Urothelium cell line (cell line): ENCODE measurements around the gene PRUNE2.
"Not testable (repeated sequence)": the region's sequence is repeated elsewhere in the genome, so short reads cannot be mapped to it uniquely, and the experiment has no call there.

ENCODE experiments used
- DNase-seq: peaks from one replicate; pipeline ENCODE4 v3.0.0; 2011; ENCODE audit warnings: low spot score, mixed read lengths
- FAIRE-seq: peaks from 2 replicates; lab custom pipeline; 2011; peaks lifted over from hg19 to GRCh38; lab: Jason Lieb, UNC

PRUNE2 gene

GRCh38 chr9:76607730-76608436 lies 298.0 kb downstream of the PRUNE2 start:
- DNase-seq (no peak), FAIRE-seq (no peak)

DNA sequence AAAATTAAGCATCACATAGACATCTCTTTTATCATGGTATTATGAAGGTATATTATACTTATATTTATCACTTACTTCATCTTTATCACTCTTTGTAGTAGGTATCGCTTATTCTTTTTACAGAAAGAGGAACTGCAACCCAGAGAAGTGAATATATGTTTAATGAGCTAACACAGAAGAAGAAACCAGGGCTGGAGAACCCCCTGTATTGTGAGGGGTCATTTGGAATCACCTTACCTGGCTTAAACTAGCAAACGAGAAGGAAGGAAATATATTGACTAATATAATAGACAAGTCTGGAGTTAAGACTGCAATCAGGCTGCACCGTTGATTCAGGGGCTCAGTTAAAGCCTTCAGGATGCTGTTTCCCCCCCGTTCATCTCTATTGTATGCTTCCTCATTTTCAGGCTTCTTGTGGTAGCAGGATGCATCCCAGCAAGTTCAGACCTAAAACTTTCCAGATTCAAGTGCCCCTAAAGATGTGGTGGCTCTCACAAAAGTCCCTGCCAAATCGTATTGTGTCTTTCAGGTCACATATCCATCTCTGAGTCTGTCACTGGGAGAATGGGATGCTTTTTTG lies 300.5 kb downstream of the PRUNE2 start:
- FAIRE-seq (no peak), DNase-seq (no peak)

- FAIRE-seq (no peak), DNase-seq (no peak)
These were observed 301.9 kb downstream of the PRUNE2 start for GRCh38 chr9:76603931-76604570.

DNA sequence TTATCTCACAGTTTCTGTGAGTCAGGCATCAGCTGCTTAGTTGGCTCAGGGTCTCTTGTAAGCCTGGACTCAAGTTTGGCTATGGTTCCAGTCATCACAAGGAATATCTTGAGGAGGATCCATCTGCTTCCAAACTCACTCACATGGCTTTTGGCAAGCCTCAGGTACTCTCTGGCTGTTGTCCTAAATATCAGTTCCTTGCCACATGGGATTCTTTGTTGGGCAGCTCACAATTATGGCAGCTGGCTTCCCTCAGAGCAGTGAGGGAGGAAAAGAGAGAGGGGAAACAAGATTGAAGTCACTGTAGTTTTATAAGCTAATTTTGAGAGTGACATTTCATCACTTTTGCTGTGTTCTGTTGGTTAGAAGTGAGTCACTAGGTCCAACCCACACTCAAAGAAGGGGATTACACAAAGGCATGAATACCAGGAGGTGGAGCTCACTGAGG lies 302.4 kb downstream of the PRUNE2 start:
- no peak for DNase-seq
- FAIRE-seq = no peak

- peak; percentile 27 for FAIRE-seq
These were observed 303.7 kb downstream of the PRUNE2 start for GRCh38 chr9:76602199-76602598.

DNA sequence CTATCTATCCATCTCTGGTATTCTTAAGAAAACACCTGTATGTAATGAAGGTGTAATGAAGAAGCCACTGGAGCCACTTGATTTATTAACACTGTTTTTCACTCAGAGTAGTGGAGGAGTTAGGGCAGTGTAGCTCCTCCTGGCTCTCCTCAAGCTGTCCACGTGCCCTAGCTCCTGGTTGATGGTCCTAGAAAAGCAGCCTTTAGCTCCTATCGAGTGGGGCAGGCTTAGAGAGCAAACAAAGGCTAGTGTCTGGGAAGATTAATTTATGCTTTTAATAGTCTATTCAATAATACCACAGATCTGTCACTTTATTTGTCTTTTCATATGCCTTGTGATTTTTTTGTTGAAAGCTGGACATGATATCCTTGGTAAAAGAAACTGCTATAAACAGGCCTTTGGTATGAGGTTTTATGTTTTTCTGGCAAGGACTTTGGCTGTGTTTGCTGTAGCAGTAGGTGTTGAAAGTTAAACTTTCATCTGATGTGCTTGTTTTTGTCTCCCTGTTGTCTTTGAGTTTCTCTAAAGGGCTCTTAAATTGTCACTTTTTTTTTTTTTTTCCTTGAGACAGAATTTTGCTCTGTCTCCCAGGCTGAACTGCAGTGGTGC lies 305.8 kb downstream of the PRUNE2 start:
- FAIRE-seq = no peak
- no peak for DNase-seq

More at GRCh38 chr9:76602199-76602598, 303.7 kb downstream of the PRUNE2 start:
- DNase-seq = no peak

DNA sequence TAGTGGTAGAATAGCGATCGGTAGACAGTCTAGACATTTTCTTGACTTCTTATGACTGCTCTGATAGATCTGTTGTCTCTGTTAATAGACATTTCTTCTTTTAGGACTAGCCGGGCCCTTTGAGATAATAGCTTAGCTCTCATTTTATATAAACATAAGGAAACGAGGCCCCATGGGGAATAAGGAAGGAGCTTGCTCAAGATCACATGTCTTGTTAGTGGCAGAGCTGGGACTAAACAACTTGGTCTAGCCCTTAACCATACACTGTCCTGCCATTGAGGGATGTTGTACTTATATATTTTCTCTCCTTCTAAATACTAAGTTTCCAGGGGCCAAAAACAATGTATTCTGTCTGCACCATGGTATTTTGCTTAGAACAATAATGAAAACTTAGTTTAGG lies 306.9 kb downstream of the PRUNE2 start:
- DNase-seq = no peak
- FAIRE-seq = no peak

DNA sequence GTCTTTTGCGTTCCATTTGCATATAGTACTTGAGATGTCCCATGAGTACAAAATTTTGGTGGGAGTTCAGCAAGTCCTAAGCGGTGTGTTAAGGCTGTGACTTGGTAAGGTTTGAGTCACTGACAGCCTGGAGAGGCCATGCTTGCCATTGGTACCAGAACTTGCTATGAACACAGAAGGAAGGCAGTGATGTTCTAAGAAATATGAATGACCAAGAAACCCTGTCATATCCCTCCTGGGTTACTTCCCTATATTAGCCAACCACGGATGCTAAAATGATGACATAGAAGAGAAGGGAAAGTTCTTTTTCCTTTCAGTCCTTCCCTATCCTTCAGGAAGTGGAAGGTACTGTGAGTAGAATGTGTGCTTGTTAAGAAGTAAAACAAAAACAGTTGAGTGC lies 310.3 kb downstream of the PRUNE2 start:
- no peak for DNase-seq

GRCh38 chr9:76594764-76595424 lies 311.0 kb downstream of the PRUNE2 start:
- no peak for FAIRE-seq
- DNase-seq = no peak

More for the DNA sequence above, 310.3 kb downstream of the PRUNE2 start:
- FAIRE-seq = no peak

DNA sequence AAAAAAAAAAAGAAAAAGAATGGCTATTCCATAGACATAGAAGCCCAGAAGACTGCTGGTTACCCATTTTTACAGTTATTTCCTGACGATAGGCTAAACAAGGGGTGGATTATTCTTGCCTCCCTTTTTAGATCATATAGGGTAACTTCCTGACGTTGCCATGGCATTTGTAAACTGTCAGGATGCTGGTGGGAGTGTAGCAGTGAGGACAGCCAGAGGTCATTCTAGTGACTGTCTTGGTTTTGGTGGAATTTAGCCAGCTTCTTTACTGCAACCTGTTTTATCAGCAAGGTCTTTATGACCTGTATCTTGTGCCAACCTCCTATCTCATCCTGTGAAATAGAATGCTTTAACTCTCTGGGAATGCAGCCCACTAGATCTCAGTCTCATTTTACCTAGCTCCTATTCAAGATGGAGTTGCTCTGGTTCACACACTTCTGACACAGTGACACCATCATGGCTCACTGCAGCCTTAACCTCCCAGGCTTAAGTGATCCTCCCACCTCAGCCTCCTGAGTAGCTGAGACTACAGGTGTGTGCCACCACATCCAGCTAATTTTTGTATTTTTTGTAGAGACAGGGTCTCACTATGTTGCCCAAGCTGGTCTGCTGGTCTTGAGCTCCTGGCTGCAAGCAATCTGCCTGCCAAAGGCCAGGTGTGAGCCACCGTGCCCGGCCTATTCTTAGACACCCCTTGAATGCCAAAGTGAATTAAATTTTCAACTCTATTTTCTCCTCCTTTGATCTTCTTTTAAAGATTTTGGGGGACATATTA lies 311.8 kb downstream of the PRUNE2 start:
- not testable (repeated sequence) for FAIRE-seq, DNase-seq

DNA sequence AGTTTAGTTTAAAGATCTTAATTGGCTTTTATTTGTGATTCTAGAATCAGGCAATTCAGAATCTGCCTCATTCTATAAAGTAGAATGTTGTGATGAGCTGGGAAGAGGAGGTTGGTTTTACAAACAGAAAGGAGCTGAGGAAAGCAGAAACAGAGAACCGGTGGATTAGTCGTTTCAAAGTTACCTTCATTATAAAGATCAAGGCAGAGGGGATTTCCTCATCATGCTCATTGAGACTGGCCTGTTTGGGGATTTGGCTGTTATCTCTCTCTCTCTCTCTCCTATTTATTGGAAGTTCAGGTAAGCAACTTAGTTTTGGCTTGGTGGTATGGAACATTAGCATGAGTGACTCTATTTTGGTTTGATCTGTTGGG lies 313.0 kb downstream of the PRUNE2 start:
- DNase-seq = no peak
- FAIRE-seq = no peak

GRCh38 chr9:76592091-76592973 lies 313.6 kb downstream of the PRUNE2 start:
- DNase-seq = peak; percentile 39
- FAIRE-seq = no peak

GRCh38 chr9:76591256-76591950 lies 314.5 kb downstream of the PRUNE2 start:
- FAIRE-seq = no peak
- DNase-seq = no peak

DNA sequence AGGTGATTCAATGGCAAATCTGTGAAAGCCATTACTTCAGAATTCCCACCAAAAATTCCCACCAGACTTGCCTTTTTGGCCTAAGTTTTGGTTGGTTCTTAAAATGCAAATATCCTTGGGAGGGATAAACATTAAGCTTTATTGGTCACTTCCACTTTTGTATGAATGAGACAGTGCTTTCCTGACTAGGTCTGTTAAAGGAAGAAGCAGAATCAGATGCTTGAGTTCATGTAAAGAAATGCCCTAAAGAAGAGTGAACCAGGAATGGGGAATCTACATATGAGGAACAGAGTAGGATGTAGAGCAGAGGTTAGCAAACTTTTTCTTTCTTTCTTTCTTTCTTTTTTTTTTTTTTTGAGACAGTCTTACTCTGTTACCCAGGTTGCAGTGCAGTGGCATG lies 317.6 kb downstream of the PRUNE2 start:
- DNase-seq = no peak
- FAIRE-seq = no peak

DNA sequence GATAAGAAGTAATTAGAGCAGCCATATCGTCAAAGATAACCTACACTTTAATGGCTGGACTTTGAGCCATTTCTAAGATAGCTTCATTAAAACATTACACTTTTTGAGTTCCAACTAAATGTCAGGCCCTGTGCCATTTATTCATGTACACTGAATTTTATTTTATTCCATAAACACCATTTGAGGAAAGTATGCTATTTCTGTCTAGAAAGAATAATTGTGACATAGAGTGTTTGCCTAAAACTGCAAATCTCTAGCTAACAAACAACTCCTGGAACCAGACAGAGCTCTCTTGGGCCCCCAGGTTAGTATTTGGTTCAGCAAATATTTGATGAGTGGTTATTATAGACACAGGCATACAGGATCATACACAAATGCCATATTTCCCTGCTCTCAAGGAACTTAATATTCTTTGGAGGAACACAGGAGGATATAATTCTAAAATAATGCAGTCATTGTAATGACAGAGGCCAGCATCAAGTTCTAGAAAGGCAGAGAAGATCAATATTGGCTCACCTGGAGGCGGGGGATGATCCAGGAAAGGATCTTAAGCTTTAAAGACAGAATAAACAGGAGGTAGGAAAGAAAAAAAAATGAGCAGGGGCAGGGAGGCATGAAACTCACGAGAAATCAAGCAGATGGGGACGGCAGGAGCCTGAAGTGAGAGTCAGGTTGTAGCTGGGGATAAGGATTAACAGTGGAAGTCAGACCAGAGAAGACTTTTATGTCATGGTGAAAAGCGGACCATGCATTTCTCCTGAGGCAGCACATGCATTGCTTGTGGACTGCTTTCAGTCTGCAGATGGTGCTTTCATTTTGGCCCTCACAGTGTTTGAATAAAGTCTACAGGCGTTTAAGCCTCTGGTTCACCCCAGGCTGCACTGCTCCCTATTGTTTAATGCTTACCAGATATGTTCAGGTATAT lies 319.3 kb downstream of the PRUNE2 start:
- FAIRE-seq = no peak

GRCh38 chr9:76585487-76586389 lies 320.2 kb downstream of the PRUNE2 start:
- no peak for DNase-seq
- FAIRE-seq = no peak

More for the DNA sequence above, 319.3 kb downstream of the PRUNE2 start:
- no peak for DNase-seq

DNA sequence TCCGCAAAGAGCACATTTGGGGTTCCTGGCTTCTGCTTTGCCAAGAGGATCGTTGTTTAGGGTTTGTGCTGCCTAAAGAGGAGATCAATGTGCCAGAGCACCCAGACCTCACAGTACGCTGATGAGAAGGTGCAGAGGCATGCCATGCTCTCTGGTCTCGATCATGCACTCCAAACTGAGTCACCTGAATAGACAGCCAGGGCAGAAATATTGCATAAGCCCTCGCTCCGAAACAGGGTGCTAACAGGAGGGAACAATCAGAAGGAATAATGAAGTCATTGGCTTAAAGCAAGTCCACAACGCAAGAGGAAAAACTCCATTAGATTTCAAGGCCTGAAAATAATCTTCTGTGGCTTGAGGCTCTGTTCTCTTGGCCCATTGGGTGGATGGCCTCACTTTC lies 322.7 kb downstream of the PRUNE2 start:
- no peak for DNase-seq
- FAIRE-seq = no peak
